Panc1 (cell line): ENCODE results near the gene ADGRL3.

Experiments used
- REST ChIP-seq, 2 experiments: IDR thresholded peaks; 2 replicates each; pipeline ENCODE4 v1.6.1; 2011 to 2012; ENCODE audit warnings: low read depth in 2 of 2, control low read depth in 1 of 2, low read length in 1 of 2, mild to moderate bottlenecking in 1 of 2, moderate library complexity in 1 of 2; ENCODE audit not compliant: insufficient read depth in 1 of 2
- SIN3A ChIP-seq: IDR thresholded peaks from 2 replicates; pipeline ENCODE4 v1.6.1; 2012; ENCODE audit warnings: low read depth, mild to moderate bottlenecking, low read length, moderate library complexity, borderline replicate concordance; ENCODE audit not compliant: insufficient read depth
- TCF7L2 ChIP-seq: IDR thresholded peaks from 2 replicates; pipeline ENCODE4 v1.6.1; 2011; ENCODE audit warnings: mild to moderate bottlenecking, low read depth, low read length, inconsistent platforms
- TF ChIP-seq, protein P1 (sequence below): fragments of 450-650 bp; IDR thresholded peaks from 2 replicates; pipeline ENCODE4 v1.5.1; 2017; ENCODE audit warnings: mild to moderate bottlenecking

GRCh38 chr4:61211781-61212180, 11.7 kb downstream of the ADGRL3 start:
- TF ChIP-seq REST (IDR thresholded peaks at IDR 0.05; ENCODE audit: insufficient read depth in 1 of 2, low read depth in 2 of 2, low read length in 1 of 2) (no peak), SIN3A (no peak), TCF7L2 (no peak)
- TF ChIP-seq, protein P1, sequence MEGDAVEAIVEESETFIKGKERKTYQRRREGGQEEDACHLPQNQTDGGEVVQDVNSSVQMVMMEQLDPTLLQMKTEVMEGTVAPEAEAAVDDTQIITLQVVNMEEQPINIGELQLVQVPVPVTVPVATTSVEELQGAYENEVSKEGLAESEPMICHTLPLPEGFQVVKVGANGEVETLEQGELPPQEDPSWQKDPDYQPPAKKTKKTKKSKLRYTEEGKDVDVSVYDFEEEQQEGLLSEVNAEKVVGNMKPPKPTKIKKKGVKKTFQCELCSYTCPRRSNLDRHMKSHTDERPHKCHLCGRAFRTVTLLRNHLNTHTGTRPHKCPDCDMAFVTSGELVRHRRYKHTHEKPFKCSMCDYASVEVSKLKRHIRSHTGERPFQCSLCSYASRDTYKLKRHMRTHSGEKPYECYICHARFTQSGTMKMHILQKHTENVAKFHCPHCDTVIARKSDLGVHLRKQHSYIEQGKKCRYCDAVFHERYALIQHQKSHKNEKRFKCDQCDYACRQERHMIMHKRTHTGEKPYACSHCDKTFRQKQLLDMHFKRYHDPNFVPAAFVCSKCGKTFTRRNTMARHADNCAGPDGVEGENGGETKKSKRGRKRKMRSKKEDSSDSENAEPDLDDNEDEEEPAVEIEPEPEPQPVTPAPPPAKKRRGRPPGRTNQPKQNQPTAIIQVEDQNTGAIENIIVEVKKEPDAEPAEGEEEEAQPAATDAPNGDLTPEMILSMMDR = no peak
